SH-SY5Y (cell line): Measurements from ENCODE around the gene ADAMTS7.

Experiments
- GATA2 ChIP-seq: IDR thresholded peaks from 2 replicates; pipeline ENCODE4 v1.6.1; 2011; ENCODE audit warnings: mild to moderate bottlenecking, low read depth, low read length
- GATA3 ChIP-seq: IDR thresholded peaks from 2 replicates; pipeline ENCODE4 v1.6.1; 2011; ENCODE audit warnings: low read depth, mild to moderate bottlenecking, low read length, moderate library complexity

- TF ChIP-seq GATA2, result no peak
- TF ChIP-seq GATA3, result no peak
Measured at GRCh38 chr15:78811825-78812183, 540 bp upstream of the ADAMTS7 start.
